H9 (cell line): ENCODE data around the gene CDC42EP5. TPM values are rescaled to one million over a fixed set of nuclear protein-coding genes. Genes with fewer than 3 reads are reported as not detected.

Experiments
- DNase-seq: peaks from one replicate; pipeline ENCODE4 v3.0.0-alpha.2; 2017
- H2AFZ ChIP-seq: one replicate; pipeline ENCODE4 v1.6.1; 2013; ENCODE audit warnings: mild to moderate bottlenecking, low read length, control low read depth, moderate library complexity
- H2AK5ac ChIP-seq: 2 replicates; pipeline ENCODE4 v1.6.1; 2013; ENCODE audit warnings: low read length, control low read depth, mixed read lengths; ENCODE audit not compliant: insufficient read length
- H2BK120ac ChIP-seq: one replicate; pipeline ENCODE4 v1.6.1; 2013; ENCODE audit warnings: low read depth, mild to moderate bottlenecking, low read length, control low read depth, inconsistent platforms; ENCODE audit not compliant: poor library complexity, severe bottlenecking
- H2BK12ac ChIP-seq: 2 replicates; pipeline ENCODE4 v1.6.1; 2013; ENCODE audit warnings: low read length, control low read depth, mixed read lengths, low read depth; ENCODE audit not compliant: insufficient read length
- H2BK15ac ChIP-seq: 2 replicates; pipeline ENCODE4 v1.6.1; 2013; ENCODE audit warnings: low read depth, low read length, control low read depth
- H2BK20ac ChIP-seq: one replicate; pipeline ENCODE4 v1.6.1; 2013; ENCODE audit warnings: low read depth, mild to moderate bottlenecking, low read length, control low read depth, inconsistent platforms; ENCODE audit not compliant: poor library complexity, severe bottlenecking
- H2BK5ac ChIP-seq: 2 replicates; pipeline ENCODE4 v1.6.1; 2013; ENCODE audit warnings: low read length, control low read depth, mixed read lengths; ENCODE audit not compliant: insufficient read length
- H3K14ac ChIP-seq: 2 replicates; pipeline ENCODE4 v1.6.1; 2013; ENCODE audit warnings: low read length, control low read depth; ENCODE audit not compliant: insufficient read depth
- H3K18ac ChIP-seq: 2 replicates; pipeline ENCODE4 v1.6.1; 2013; ENCODE audit warnings: low read depth, mild to moderate bottlenecking, mixed read lengths, low read length, control low read depth; ENCODE audit not compliant: insufficient read length
- H3K23ac ChIP-seq: 2 replicates; pipeline ENCODE4 v1.6.1; 2013; ENCODE audit warnings: low read length, control low read depth, mixed read lengths, low read depth; ENCODE audit not compliant: insufficient read length
- H3K23me2 ChIP-seq: 2 replicates; pipeline ENCODE4 v1.6.1; 2013; ENCODE audit warnings: low read depth, mild to moderate bottlenecking, mixed read lengths, low read length, control low read depth; ENCODE audit not compliant: insufficient read length, poor library complexity, severe bottlenecking
- H3K27ac ChIP-seq: 2 replicates; pipeline ENCODE4 v1.5.1; 2013; ENCODE audit warnings: low read length, control low read depth, mixed read lengths, low read depth; ENCODE audit not compliant: insufficient read length
- H3K27me3 ChIP-seq: 2 replicates; pipeline ENCODE4 v1.6.1; 2013; ENCODE audit warnings: low read length, control low read depth, inconsistent platforms; ENCODE audit not compliant: insufficient read depth
- H3K4ac ChIP-seq: 2 replicates; pipeline ENCODE4 v1.6.1; 2013; ENCODE audit warnings: low read depth, mild to moderate bottlenecking, control low read depth, inconsistent platforms, low read length, moderate library complexity
- H3K4me1 ChIP-seq: 2 replicates; pipeline ENCODE4 v1.6.1; 2013; ENCODE audit warnings: low read length, control low read depth, inconsistent platforms; ENCODE audit not compliant: insufficient read depth
- H3K4me2 ChIP-seq: 2 replicates; pipeline ENCODE4 v1.6.1; 2013; ENCODE audit warnings: low read length, control low read depth, mixed read lengths; ENCODE audit not compliant: insufficient read length, insufficient read depth
- H3K56ac ChIP-seq: 2 replicates; pipeline ENCODE4 v1.6.1; 2013; ENCODE audit warnings: low read depth, mild to moderate bottlenecking, mixed read lengths, low read length, control low read depth; ENCODE audit not compliant: insufficient read length
- H3K79me1 ChIP-seq: 2 replicates; pipeline ENCODE4 v1.6.1; 2013; ENCODE audit warnings: low read depth, mild to moderate bottlenecking, moderate library complexity, low read length, control low read depth, inconsistent platforms; ENCODE audit not compliant: insufficient read depth, poor library complexity, severe bottlenecking
- H3K79me2 ChIP-seq: 2 replicates; pipeline ENCODE4 v1.6.1; 2013; ENCODE audit warnings: low read length, control low read depth, inconsistent platforms; ENCODE audit not compliant: insufficient read depth
- H3K9ac ChIP-seq: 2 replicates; pipeline ENCODE4 v1.6.1; 2013; ENCODE audit warnings: low read length, control low read depth, mixed read lengths; ENCODE audit not compliant: insufficient read length; ENCODE audit errors: extremely low read depth
- H3K9me3 ChIP-seq: one replicate; pipeline ENCODE4 v1.6.1; 2013; ENCODE audit warnings: low read depth, low read length, inconsistent platforms; ENCODE audit not compliant: control insufficient read depth
- H3T11ph ChIP-seq: one replicate; pipeline ENCODE4 v1.6.1; 2013; ENCODE audit warnings: mild to moderate bottlenecking, low read length, control low read depth, inconsistent platforms
- H4K20me1 ChIP-seq: one replicate; pipeline ENCODE4 v1.6.1; 2013; ENCODE audit not compliant: control insufficient read depth, insufficient read length, insufficient read depth
- H4K5ac ChIP-seq: 2 replicates; pipeline ENCODE4 v1.6.1; 2013; ENCODE audit warnings: low read depth, mild to moderate bottlenecking, mixed read lengths, low read length, control low read depth; ENCODE audit not compliant: insufficient read length
- H4K8ac ChIP-seq: replicated peaks from 2 replicates; pipeline ENCODE4 v1.6.1; 2013; ENCODE audit warnings: low read length, control low read depth, mixed read lengths, low read depth; ENCODE audit not compliant: insufficient read length
- H4K91ac ChIP-seq: 2 replicates; pipeline ENCODE4 v1.6.1; 2013; ENCODE audit warnings: low read depth, mild to moderate bottlenecking, moderate library complexity, mixed read lengths, low read length, control low read depth; ENCODE audit not compliant: insufficient read length
- H3K27ac Mint-ChIP-seq, 3 experiments: 2 replicates in 2 of 3; 3 replicates in 1 of 3; pipeline ENCODE4 v1.8.0; 2020 to 2021; ENCODE audit warnings: mixed read lengths in 3 of 3, mild to moderate bottlenecking in 1 of 3, moderate library complexity in 1 of 3
- H3K27me3 Mint-ChIP-seq: 2 replicates; pipeline ENCODE4 v1.8.0; 2021; ENCODE audit warnings: low read depth, mild to moderate bottlenecking, moderate library complexity, mixed read lengths
- H3K36me3 Mint-ChIP-seq, 3 experiments: 2 replicates in 2 of 3; 3 replicates in 1 of 3; pipeline ENCODE4 v1.8.0; 2020 to 2021; ENCODE audit warnings: low read depth in 3 of 3, mixed read lengths in 3 of 3; ENCODE audit not compliant: insufficient read depth in 1 of 3
- H3K4me1 Mint-ChIP-seq, 2 experiments: 2 replicates each; pipeline ENCODE4 v1.8.0; 2020; ENCODE audit warnings: mixed read lengths in 2 of 2
- H3K4me3 Mint-ChIP-seq, 2 experiments: 2 replicates in 1 of 2; 3 replicates in 1 of 2; pipeline ENCODE4 v1.8.0; 2020 to 2021; ENCODE audit warnings: mild to moderate bottlenecking in 2 of 2, mixed read lengths in 2 of 2, moderate library complexity in 1 of 2
- H3K9me3 Mint-ChIP-seq, 2 experiments: 2 replicates in 1 of 2; 3 replicates in 1 of 2; pipeline ENCODE4 v1.8.0; 2020; ENCODE audit warnings: mild to moderate bottlenecking in 2 of 2, mixed read lengths in 2 of 2, moderate library complexity in 1 of 2
- CTCF ChIP-seq: fragments of 200-600 bp; sonication (generic); conservative IDR thresholded peaks from 3 replicates; pipeline ENCODE4 v1.8.0; 2021; ENCODE audit warnings: antibody characterized with exemption, mild to moderate bottlenecking
- WGBS: extraction: QIAGEN DNeasy Blood & Tissue Kit; methylation state at CpG from one replicate; pipeline ENCODE4 v1.1.7; 2013; ENCODE audit warnings: missing lambda C conversion rate, low lambda C conversion rate, mixed read lengths; ENCODE audit not compliant: insufficient read length; ENCODE audit errors: extremely low coverage; 5-methylcytosine and 5-hydroxymethylcytosine counted together
- total RNA-seq: library from RNA; stranded (reverse); gene quantifications from 2 replicates; pipeline ENCODE4 v1.2.1, GENCODE V29; 2021

Gene CDC42EP5
- total RNA-seq, 1 experiment from 2014 or later: 1.6 TPM

GRCh38 chr19:54435551-54436016 is 37.5 kb downstream of the CDC42EP5 start:
- Histone ChIP-seq H2BK15ac (no peak overlapping the region), H3T11ph (no peak overlapping the region), H3K4me1 (peaks cover 5% of the 10 kb centered on the region; the same call in 1 of the 2 replicates), H3K4me2 (no peak overlapping the region), H3K23ac (no peak overlapping the region), H3K27ac (no peak overlapping the region), H3K27me3 (no peaks in the 10 kb centered on the region), H3K9me3 (no peaks in the 10 kb centered on the region), H2BK120ac (no peak overlapping the region), H4K8ac (no peak overlapping the region), H2AFZ (no peak overlapping the region), H3K18ac (no peak overlapping the region), H2BK5ac (no peak overlapping the region), H3K4ac (no peak overlapping the region), H2AK5ac (no peak overlapping the region), H3K79me1 (no peaks in the 10 kb centered on the region), H4K5ac (no peak overlapping the region), H3K56ac (no peak overlapping the region), H4K91ac (no peak overlapping the region), H3K79me2 (no peaks in the 10 kb centered on the region), H3K23me2 (peaks cover 2% of the 10 kb centered on the region), H4K20me1 (no peaks in the 10 kb centered on the region), H3K14ac (no peak overlapping the region; the same call in 1 of the 2 replicates), H3K9ac (no peak overlapping the region), H2BK20ac (no peak overlapping the region), H2BK12ac (no peak overlapping the region)
- no CpG with 5 or more reads among the region's 16 CpGs for WGBS
- DNase-seq: no peak
- Mint-ChIP-seq H3K27ac (no peak overlapping the region), H3K4me1 (peaks cover 34 to 49% of the 10 kb centered on the region in 2 experiments), H3K4me3 (no peak overlapping the region), H3K9me3 (no peaks in the 10 kb centered on the region), H3K36me3 (peaks cover 0 to 27% (median 24%) of the 10 kb centered on the region in 3 experiments; a peak in 6 of 7 replicates), H3K27me3 (peaks cover 28% of the 10 kb centered on the region)
- TF ChIP-seq CTCF: no peak
